OCI-LY7 (cell line): Measurements from ENCODE around the gene RAC2. TPM values are rescaled to one million over a fixed set of nuclear protein-coding genes. Genes with fewer than 3 reads are reported as not detected.

Experiments used
- BruUV-seq: library from RNA; stranded (reverse); fragments of 400-500 nt; replicated peaks from 2 replicates; lab custom pipeline; 2021; lab: Mats Ljungman, UMichigan
- CTCF ChIA-PET: fragments of 300-600 bp; sonication (Branson Sonifier 250); formaldehyde crosslinking; loops from one replicate; lab custom pipeline; 2022; ENCODE audit warnings: antibody characterized with exemption; ENCODE audit not compliant: unreplicated experiment; lab: Charles Lee
- POLR2A ChIA-PET: fragments of 300-600 bp; sonication (Branson Sonifier 250); formaldehyde crosslinking; loops from one replicate; lab custom pipeline; 2022; ENCODE audit warnings: antibody characterized with exemption; lab: Charles Lee
- DNase-seq: peaks from one replicate; pipeline ENCODE4 v3.0.0-alpha.2; 2015; ENCODE audit warnings: low spot score
- H2AFZ ChIP-seq: fragments of 200-600 bp; sonication (generic), shearing (Covaris generic); 2 replicates; pipeline ENCODE4 v1.6.1; 2014; ENCODE audit warnings: mild to moderate bottlenecking, antibody characterized with exemption, low read length, moderate library complexity
- H3K27ac ChIP-seq: fragments of 200-600 bp; sonication (generic); 2 replicates; pipeline ENCODE4 v1.5.1; 2014; ENCODE audit warnings: mixed run types, low read depth, mild to moderate bottlenecking, moderate library complexity, low read length, inconsistent platforms; ENCODE audit not compliant: poor library complexity, severe bottlenecking
- H3K36me3 ChIP-seq: fragments of 200-600 bp; sonication (generic); 2 replicates; pipeline ENCODE4 v1.6.1; 2014; ENCODE audit warnings: mild to moderate bottlenecking, antibody characterized with exemption, low read length, moderate library complexity, mixed read lengths; ENCODE audit not compliant: insufficient read depth
- H3K4me1 ChIP-seq: fragments of 200-600 bp; sonication (generic); 2 replicates; pipeline ENCODE4 v1.5.1; 2014; ENCODE audit warnings: mild to moderate bottlenecking, low read length; ENCODE audit not compliant: insufficient read depth, poor library complexity, severe bottlenecking
- H3K4me2 ChIP-seq: fragments of 200-600 bp; sonication (generic); 2 replicates; pipeline ENCODE4 v1.6.1; 2014; ENCODE audit warnings: mild to moderate bottlenecking, low read length
- H3K4me3 ChIP-seq: fragments of 200-600 bp; sonication (generic); 2 replicates; pipeline ENCODE4 v1.5.1; 2014; ENCODE audit warnings: mild to moderate bottlenecking, low read depth, low read length; ENCODE audit not compliant: poor library complexity, severe bottlenecking
- H3K79me2 ChIP-seq: fragments of 200-600 bp; sonication (generic); 2 replicates; pipeline ENCODE4 v1.6.1; 2016; ENCODE audit warnings: low read depth, mild to moderate bottlenecking, low read length, moderate library complexity, mixed read lengths; ENCODE audit not compliant: insufficient read depth
- H3K9me2 ChIP-seq: fragments of 200-600 bp; sonication (generic); 2 replicates; pipeline ENCODE4 v1.6.1; 2016; ENCODE audit warnings: mild to moderate bottlenecking, low read length, mixed read lengths; ENCODE audit not compliant: insufficient read depth
- H3K9me3 ChIP-seq: fragments of 200-600 bp; sonication (generic); 2 replicates; pipeline ENCODE4 v1.6.1; 2014; ENCODE audit warnings: mild to moderate bottlenecking, mixed run types, low read length, mixed read lengths
- H4K20me1 ChIP-seq: fragments of 200-600 bp; sonication (generic); 2 replicates; pipeline ENCODE4 v1.6.1; 2014; ENCODE audit warnings: mild to moderate bottlenecking, antibody characterized with exemption, low read length, moderate library complexity, mixed read lengths; ENCODE audit not compliant: insufficient read depth
- CTCF ChIP-seq: fragments of 200-600 bp; sonication (generic); conservative IDR thresholded peaks from 2 replicates; pipeline ENCODE4 v1.5.1; 2014; ENCODE audit warnings: mild to moderate bottlenecking, antibody characterized with exemption, low read length, moderate library complexity, mixed read lengths
- EZH2phosphoT487 ChIP-seq: fragments of 200-600 bp; sonication (generic); IDR thresholded peaks from 2 replicates; pipeline ENCODE4 v1.6.1; 2018; ENCODE audit warnings: low read depth, borderline replicate concordance, mild to moderate bottlenecking, mixed run types, antibody characterized with exemption, low read length, moderate library complexity, mixed read lengths
- intact Hi-C: fragments of 100-400 bp; cut with micrococcal nuclease; formaldehyde crosslinking; loops from one replicate; pipeline ENCODE4 v1.10.0; 2022; ENCODE audit not compliant: unreplicated experiment
- total RNA-seq, 2 experiments: library from RNA; depleted of rRNA in 1 of 2; stranded (reverse); fragments of >200 nt in 1 of 2; shearing (Covaris generic) in 1 of 2; gene quantifications; 2 replicates each; pipeline ENCODE4 v1.2.3, GENCODE V29; 2014 to 2022

The RAC2 gene
- total RNA-seq, 2 experiments from 2014 or later, result 142 to 321 TPM

- H3K36me3 ChIP-seq, result no peaks in the 10 kb centered on the region
- ChIA-PET CTCF (no interaction called here), POLR2A (no interaction called here)
- DNase-seq, result no peak
- no peak overlapping the region for H3K4me3 ChIP-seq
- intact Hi-C loops, result no loop called here
- no peaks in the 10 kb centered on the region; the same call in 1 of the 2 replicates for H3K9me3 ChIP-seq
- no TSS peak for BruUV-seq
- H3K27ac ChIP-seq, result no peak overlapping the region
- no peak overlapping the region for H2AFZ ChIP-seq
- no peaks in the 10 kb centered on the region for H3K9me2 ChIP-seq
- no peaks in the 10 kb centered on the region for H4K20me1 ChIP-seq
- H3K4me1 ChIP-seq, result peaks cover 6% of the 10 kb centered on the region
- H3K4me2 ChIP-seq, result no peak overlapping the region
- TF ChIP-seq CTCF (no peak), EZH2phosphoT487 (no peak)
- H3K79me2 ChIP-seq, result no peaks in the 10 kb centered on the region
Observed at GRCh38 chr22:37186997-37187522, 57.0 kb downstream of the RAC2 start.

GRCh38 chr22:37186228-37186996 lies 57.7 kb downstream of the RAC2 start:
- Histone ChIP-seq H3K4me3 (no peak overlapping the region), H2AFZ (peak overlapping the region; percentile 12; the same call in 1 of the 2 replicates), H3K4me2 (0 out of 2 replicates have a peak overlapping the region, but pooled peaks have one; percentile 11), H3K79me2 (no peaks in the 10 kb centered on the region), H3K9me3 (no peaks in the 10 kb centered on the region; the same call in 1 of the 2 replicates), H4K20me1 (no peaks in the 10 kb centered on the region), H3K27ac (no peak overlapping the region), H3K9me2 (no peaks in the 10 kb centered on the region), H3K4me1 (peaks cover 6% of the 10 kb centered on the region), H3K36me3 (no peaks in the 10 kb centered on the region)
- intact Hi-C loops, result no loop called here
- peak; percentile 81 for DNase-seq
- ChIA-PET CTCF (no interaction called here), POLR2A (no interaction called here)
- no peak for TF ChIP-seq CTCF
- no peak for TF ChIP-seq EZH2phosphoT487
- BruUV-seq, result no TSS peak
